Measurements from ENCODE around the gene MTARC1.

Gene MTARC1

GRCh38 chr1:220803401-220804201 lies 16.9 kb downstream of the MTARC1 start:
- H3K27me3 ChIP-seq (ENCODE audit: control insufficient read depth, insufficient read depth, low read length, poor library complexity, severe bottlenecking) = no peaks in the 10 kb centered on the region
- WGBS, 2 experiments = 84 to 85% methylated on average over 10 of the region's 10 CpGs
- no peaks in the 10 kb centered on the region for H3K4me1 ChIP-seq (ENCODE audit: control insufficient read depth, insufficient read depth, low read length)
- no peak overlapping the region for H3K4me3 ChIP-seq (ENCODE audit: insufficient read depth, low read depth, low read length)
- no peaks in the 10 kb centered on the region for H3K9me3 ChIP-seq (ENCODE audit: control insufficient read depth, low read length)
- H3K27ac ChIP-seq (ENCODE audit: insufficient read depth, low read depth, low read length, poor library complexity, severe bottlenecking) = no peak overlapping the region
- no peaks in the 10 kb centered on the region for H3K36me3 ChIP-seq (ENCODE audit: control insufficient read depth, insufficient read depth, low read length)

GRCh38 chr1:220804202-220804586 lies 17.5 kb downstream of the MTARC1 start:
- Histone ChIP-seq H3K4me3 (ENCODE audit: insufficient read depth, low read depth, low read length) (no peak overlapping the region), H3K27ac (ENCODE audit: insufficient read depth, low read depth, low read length, poor library complexity, severe bottlenecking) (no peak overlapping the region), H3K9me3 (ENCODE audit: control insufficient read depth, low read length) (no peaks in the 10 kb centered on the region), H3K36me3 (ENCODE audit: control insufficient read depth, insufficient read depth, low read length) (no peaks in the 10 kb centered on the region), H3K4me1 (ENCODE audit: control insufficient read depth, insufficient read depth, low read length) (no peaks in the 10 kb centered on the region), H3K27me3 (ENCODE audit: control insufficient read depth, insufficient read depth, low read length, poor library complexity, severe bottlenecking) (no peaks in the 10 kb centered on the region)
- 93 to 96% methylated on average over 5 of the region's 5 CpGs for WGBS, 2 experiments

GRCh38 chr1:220806408-220806807 lies 19.7 kb downstream of the MTARC1 start:
- H3K4me3 ChIP-seq (ENCODE audit: insufficient read depth, low read depth, low read length) = no peak overlapping the region
- H3K27me3 ChIP-seq (ENCODE audit: control insufficient read depth, insufficient read depth, low read length, poor library complexity, severe bottlenecking) = no peaks in the 10 kb centered on the region
- no peaks in the 10 kb centered on the region for H3K4me1 ChIP-seq (ENCODE audit: control insufficient read depth, insufficient read depth, low read length)
- no peaks in the 10 kb centered on the region for H3K9me3 ChIP-seq (ENCODE audit: control insufficient read depth, low read length)
- H3K36me3 ChIP-seq (ENCODE audit: control insufficient read depth, insufficient read depth, low read length) = no peaks in the 10 kb centered on the region
- H3K27ac ChIP-seq (ENCODE audit: insufficient read depth, low read depth, low read length, poor library complexity, severe bottlenecking) = no peak overlapping the region
- 91 to 95% methylated on average over 4 of the region's 4 CpGs for WGBS, 2 experiments

- H3K4me3 ChIP-seq (ENCODE audit: insufficient read depth, low read depth, low read length) = no peak overlapping the region
- no peaks in the 10 kb centered on the region for H3K9me3 ChIP-seq (ENCODE audit: control insufficient read depth, low read length)
- H3K36me3 ChIP-seq (ENCODE audit: control insufficient read depth, insufficient read depth, low read length) = no peaks in the 10 kb centered on the region
- no peak overlapping the region for H3K27ac ChIP-seq (ENCODE audit: insufficient read depth, low read depth, low read length, poor library complexity, severe bottlenecking)
- H3K4me1 ChIP-seq (ENCODE audit: control insufficient read depth, insufficient read depth, low read length) = no peaks in the 10 kb centered on the region
- WGBS, 2 experiments = 74 to 79% methylated on average over 6 of the region's 6 CpGs
- no peaks in the 10 kb centered on the region for H3K27me3 ChIP-seq (ENCODE audit: control insufficient read depth, insufficient read depth, low read length, poor library complexity, severe bottlenecking)
Measured at GRCh38 chr1:220807726-220808125, 21.0 kb downstream of the MTARC1 start.

- no peak overlapping the region for H3K4me3 ChIP-seq (ENCODE audit: insufficient read depth, low read depth, low read length)
- H3K27me3 ChIP-seq (ENCODE audit: control insufficient read depth, insufficient read depth, low read length, poor library complexity, severe bottlenecking) = no peaks in the 10 kb centered on the region
- H3K4me1 ChIP-seq (ENCODE audit: control insufficient read depth, insufficient read depth, low read length) = no peaks in the 10 kb centered on the region
- WGBS, 2 experiments = 83 to 85% methylated on average over 11 of the region's 11 CpGs
- no peaks in the 10 kb centered on the region for H3K36me3 ChIP-seq (ENCODE audit: control insufficient read depth, insufficient read depth, low read length)
- no peak overlapping the region for H3K27ac ChIP-seq (ENCODE audit: insufficient read depth, low read depth, low read length, poor library complexity, severe bottlenecking)
- no peaks in the 10 kb centered on the region for H3K9me3 ChIP-seq (ENCODE audit: control insufficient read depth, low read length)
Measured at GRCh38 chr1:220808345-220809186, 21.9 kb downstream of the MTARC1 start.

GRCh38 chr1:220809187-220809550 lies 22.5 kb downstream of the MTARC1 start:
- no peaks in the 10 kb centered on the region for H3K4me1 ChIP-seq (ENCODE audit: control insufficient read depth, insufficient read depth, low read length)
- no peak overlapping the region for H3K27ac ChIP-seq (ENCODE audit: insufficient read depth, low read depth, low read length, poor library complexity, severe bottlenecking)
- no peaks in the 10 kb centered on the region for H3K9me3 ChIP-seq (ENCODE audit: control insufficient read depth, low read length)
- WGBS, 2 experiments = 76 to 85% methylated on average over 5 of the region's 6 CpGs
- no peaks in the 10 kb centered on the region for H3K36me3 ChIP-seq (ENCODE audit: control insufficient read depth, insufficient read depth, low read length)
- H3K27me3 ChIP-seq (ENCODE audit: control insufficient read depth, insufficient read depth, low read length, poor library complexity, severe bottlenecking) = no peaks in the 10 kb centered on the region
- H3K4me3 ChIP-seq (ENCODE audit: insufficient read depth, low read depth, low read length) = no peak overlapping the region

GRCh38 chr1:220809704-220810103 lies 23.0 kb downstream of the MTARC1 start:
- Histone ChIP-seq H3K27me3 (ENCODE audit: control insufficient read depth, insufficient read depth, low read length, poor library complexity, severe bottlenecking) (no peaks in the 10 kb centered on the region), H3K27ac (ENCODE audit: insufficient read depth, low read depth, low read length, poor library complexity, severe bottlenecking) (no peak overlapping the region)
- 90 to 94% methylated on average over 7 to 8 of the region's 8 CpGs for WGBS, 2 experiments

GRCh38 chr1:220810179-220810653 lies 23.5 kb downstream of the MTARC1 start:
- Histone ChIP-seq H3K36me3 (ENCODE audit: control insufficient read depth, insufficient read depth, low read length) (no peaks in the 10 kb centered on the region), H3K27ac (ENCODE audit: insufficient read depth, low read depth, low read length, poor library complexity, severe bottlenecking) (no peak overlapping the region), H3K9me3 (ENCODE audit: control insufficient read depth, low read length) (no peaks in the 10 kb centered on the region), H3K4me3 (ENCODE audit: insufficient read depth, low read depth, low read length) (no peak overlapping the region), H3K27me3 (ENCODE audit: control insufficient read depth, insufficient read depth, low read length, poor library complexity, severe bottlenecking) (no peaks in the 10 kb centered on the region), H3K4me1 (ENCODE audit: control insufficient read depth, insufficient read depth, low read length) (no peaks in the 10 kb centered on the region)
- WGBS, 2 experiments = 28 to 34% methylated on average over 20 of the region's 20 CpGs

More at GRCh38 chr1:220809704-220810103, 23.0 kb downstream of the MTARC1 start:
- H3K4me3 ChIP-seq (ENCODE audit: insufficient read depth, low read depth, low read length) = no peak overlapping the region
- H3K36me3 ChIP-seq (ENCODE audit: control insufficient read depth, insufficient read depth, low read length) = no peaks in the 10 kb centered on the region
- no peaks in the 10 kb centered on the region for H3K4me1 ChIP-seq (ENCODE audit: control insufficient read depth, insufficient read depth, low read length)
- no peaks in the 10 kb centered on the region for H3K9me3 ChIP-seq (ENCODE audit: control insufficient read depth, low read length)

GRCh38 chr1:220810963-220811362 lies 24.2 kb downstream of the MTARC1 start:
- Histone ChIP-seq H3K27me3 (ENCODE audit: control insufficient read depth, insufficient read depth, low read length, poor library complexity, severe bottlenecking) (no peaks in the 10 kb centered on the region), H3K4me1 (ENCODE audit: control insufficient read depth, insufficient read depth, low read length) (no peaks in the 10 kb centered on the region), H3K9me3 (ENCODE audit: control insufficient read depth, low read length) (no peaks in the 10 kb centered on the region), H3K4me3 (ENCODE audit: insufficient read depth, low read depth, low read length) (no peak overlapping the region), H3K36me3 (ENCODE audit: control insufficient read depth, insufficient read depth, low read length) (no peaks in the 10 kb centered on the region), H3K27ac (ENCODE audit: insufficient read depth, low read depth, low read length, poor library complexity, severe bottlenecking) (no peak overlapping the region)
- WGBS, 2 experiments = 98 to 100% methylated on average over 2 of the region's 2 CpGs

GRCh38 chr1:220811695-220812094 lies 25.0 kb downstream of the MTARC1 start:
- H3K27ac ChIP-seq (ENCODE audit: insufficient read depth, low read depth, low read length, poor library complexity, severe bottlenecking) = no peak overlapping the region
- 92 to 96% methylated on average over 5 of the region's 5 CpGs for WGBS, 2 experiments
- H3K4me3 ChIP-seq (ENCODE audit: insufficient read depth, low read depth, low read length) = no peak overlapping the region
- no peaks in the 10 kb centered on the region for H3K27me3 ChIP-seq (ENCODE audit: control insufficient read depth, insufficient read depth, low read length, poor library complexity, severe bottlenecking)
- no peaks in the 10 kb centered on the region for H3K4me1 ChIP-seq (ENCODE audit: control insufficient read depth, insufficient read depth, low read length)
- no peaks in the 10 kb centered on the region for H3K9me3 ChIP-seq (ENCODE audit: control insufficient read depth, low read length)
- H3K36me3 ChIP-seq (ENCODE audit: control insufficient read depth, insufficient read depth, low read length) = no peaks in the 10 kb centered on the region
